ENCODE results near the gene SF1.

- TF ChIP-seq, protein P1, sequence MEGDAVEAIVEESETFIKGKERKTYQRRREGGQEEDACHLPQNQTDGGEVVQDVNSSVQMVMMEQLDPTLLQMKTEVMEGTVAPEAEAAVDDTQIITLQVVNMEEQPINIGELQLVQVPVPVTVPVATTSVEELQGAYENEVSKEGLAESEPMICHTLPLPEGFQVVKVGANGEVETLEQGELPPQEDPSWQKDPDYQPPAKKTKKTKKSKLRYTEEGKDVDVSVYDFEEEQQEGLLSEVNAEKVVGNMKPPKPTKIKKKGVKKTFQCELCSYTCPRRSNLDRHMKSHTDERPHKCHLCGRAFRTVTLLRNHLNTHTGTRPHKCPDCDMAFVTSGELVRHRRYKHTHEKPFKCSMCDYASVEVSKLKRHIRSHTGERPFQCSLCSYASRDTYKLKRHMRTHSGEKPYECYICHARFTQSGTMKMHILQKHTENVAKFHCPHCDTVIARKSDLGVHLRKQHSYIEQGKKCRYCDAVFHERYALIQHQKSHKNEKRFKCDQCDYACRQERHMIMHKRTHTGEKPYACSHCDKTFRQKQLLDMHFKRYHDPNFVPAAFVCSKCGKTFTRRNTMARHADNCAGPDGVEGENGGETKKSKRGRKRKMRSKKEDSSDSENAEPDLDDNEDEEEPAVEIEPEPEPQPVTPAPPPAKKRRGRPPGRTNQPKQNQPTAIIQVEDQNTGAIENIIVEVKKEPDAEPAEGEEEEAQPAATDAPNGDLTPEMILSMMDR (IDR thresholded peaks at IDR 0.05), result no peak
- TF ChIP-seq ZNF219 (CRISPR knock-in tag; IDR thresholded peaks at IDR 0.05; ENCODE audit: borderline replicate concordance), result no peak
Measured at GRCh38 chr11:64764040-64764611, 14.2 kb downstream of the SF1 start.
